ENCODE data around the gene ZNF789.

Gene ZNF789

GRCh38 chr7:99504603-99505323 lies 32.1 kb downstream of the ZNF789 start, which contains the start of gene ZKSCAN5:
Gene ZKSCAN5, plus strand, starts transcription at chr7:99504662. Its CDS starts 1,383 bp downstream, at chr7:99506045.
- peak; percentile 97 to 98 for DNase-seq

GRCh38 chr7:99505324-99505662 lies 32.6 kb downstream of the ZNF789 start:
- DNase-seq = no peak

GRCh38 chr7:99514050-99514449 lies 41.4 kb downstream of the ZNF789 start:
- no peak for DNase-seq

GRCh38 chr7:99521399-99521798 lies 48.7 kb downstream of the ZNF789 start:
- DNase-seq = no peak

- peak; percentile 21 to 29 for DNase-seq
These were observed 53.2 kb downstream of the ZNF789 start for GRCh38 chr7:99525713-99526440.

- no peak for DNase-seq
These were observed 58.7 kb downstream of the ZNF789 start for GRCh38 chr7:99531354-99531765.

GRCh38 chr7:99535667-99536066 lies 63.0 kb downstream of the ZNF789 start:
- no peak for DNase-seq

Data from inflammatory macrophage (primary cell).